PFSK-1 (cell line): ENCODE measurements around the gene NAA16.

Experiments
- FOXP2 ChIP-seq: optimal IDR thresholded peaks from 2 replicates; pipeline ENCODE3; 2011; ENCODE audit warnings: borderline replicate concordance, control low read depth, inconsistent platforms; ENCODE audit not compliant: insufficient read depth; ENCODE audit errors: extremely low read length, extremely low read depth
- POLR2AphosphoS5 ChIP-seq: IDR thresholded peaks from 2 replicates; pipeline ENCODE4 v1.6.1; 2012; ENCODE audit warnings: low read depth, mild to moderate bottlenecking, control low read depth, low read length, moderate library complexity
- SIN3A ChIP-seq: IDR thresholded peaks from 2 replicates; pipeline ENCODE4 v1.6.1; 2012; ENCODE audit warnings: mild to moderate bottlenecking, low read length, moderate library complexity, borderline replicate concordance; ENCODE audit not compliant: insufficient read depth
- TAF1 ChIP-seq: IDR thresholded peaks from 2 replicates; pipeline ENCODE4 v1.6.1; 2012; ENCODE audit warnings: low read length, control low read depth, borderline replicate concordance; ENCODE audit not compliant: insufficient read depth
- TF ChIP-seq, protein P1 (sequence below), 2 experiments: IDR thresholded peaks; 2 replicates each; pipeline versions ENCODE4 v1.6.1 to v1.8.0; 2011 to 2012; ENCODE audit warnings: low read depth in 2 of 2, low read length in 2 of 2, control low read depth in 1 of 2, inconsistent platforms in 1 of 2, mild to moderate bottlenecking in 1 of 2, moderate library complexity in 1 of 2; ENCODE audit not compliant: insufficient read depth in 1 of 2

Gene NAA16

GRCh38 chr13:41315443-41316047 is 4.5 kb downstream of the NAA16 start:
- TF ChIP-seq FOXP2: no peak
- TF ChIP-seq SIN3A: no peak
- TF ChIP-seq, protein P1, sequence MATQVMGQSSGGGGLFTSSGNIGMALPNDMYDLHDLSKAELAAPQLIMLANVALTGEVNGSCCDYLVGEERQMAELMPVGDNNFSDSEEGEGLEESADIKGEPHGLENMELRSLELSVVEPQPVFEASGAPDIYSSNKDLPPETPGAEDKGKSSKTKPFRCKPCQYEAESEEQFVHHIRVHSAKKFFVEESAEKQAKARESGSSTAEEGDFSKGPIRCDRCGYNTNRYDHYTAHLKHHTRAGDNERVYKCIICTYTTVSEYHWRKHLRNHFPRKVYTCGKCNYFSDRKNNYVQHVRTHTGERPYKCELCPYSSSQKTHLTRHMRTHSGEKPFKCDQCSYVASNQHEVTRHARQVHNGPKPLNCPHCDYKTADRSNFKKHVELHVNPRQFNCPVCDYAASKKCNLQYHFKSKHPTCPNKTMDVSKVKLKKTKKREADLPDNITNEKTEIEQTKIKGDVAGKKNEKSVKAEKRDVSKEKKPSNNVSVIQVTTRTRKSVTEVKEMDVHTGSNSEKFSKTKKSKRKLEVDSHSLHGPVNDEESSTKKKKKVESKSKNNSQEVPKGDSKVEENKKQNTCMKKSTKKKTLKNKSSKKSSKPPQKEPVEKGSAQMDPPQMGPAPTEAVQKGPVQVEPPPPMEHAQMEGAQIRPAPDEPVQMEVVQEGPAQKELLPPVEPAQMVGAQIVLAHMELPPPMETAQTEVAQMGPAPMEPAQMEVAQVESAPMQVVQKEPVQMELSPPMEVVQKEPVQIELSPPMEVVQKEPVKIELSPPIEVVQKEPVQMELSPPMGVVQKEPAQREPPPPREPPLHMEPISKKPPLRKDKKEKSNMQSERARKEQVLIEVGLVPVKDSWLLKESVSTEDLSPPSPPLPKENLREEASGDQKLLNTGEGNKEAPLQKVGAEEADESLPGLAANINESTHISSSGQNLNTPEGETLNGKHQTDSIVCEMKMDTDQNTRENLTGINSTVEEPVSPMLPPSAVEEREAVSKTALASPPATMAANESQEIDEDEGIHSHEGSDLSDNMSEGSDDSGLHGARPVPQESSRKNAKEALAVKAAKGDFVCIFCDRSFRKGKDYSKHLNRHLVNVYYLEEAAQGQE (IDR thresholded peaks at IDR 0.05; ENCODE audit: insufficient read depth in 1 of 2, low read depth in 2 of 2, low read length in 2 of 2): no peak
- no peak for TF ChIP-seq TAF1
- TF ChIP-seq POLR2AphosphoS5: no peak

GRCh38 chr13:41317243-41317642 is 6.2 kb downstream of the NAA16 start:
- TF ChIP-seq TAF1 (no peak), SIN3A (no peak), POLR2AphosphoS5 (no peak), FOXP2 (no peak)
- TF ChIP-seq, protein P1 (IDR thresholded peaks at IDR 0.05; ENCODE audit: insufficient read depth in 1 of 2, low read depth in 2 of 2, low read length in 2 of 2): no peak

DNA sequence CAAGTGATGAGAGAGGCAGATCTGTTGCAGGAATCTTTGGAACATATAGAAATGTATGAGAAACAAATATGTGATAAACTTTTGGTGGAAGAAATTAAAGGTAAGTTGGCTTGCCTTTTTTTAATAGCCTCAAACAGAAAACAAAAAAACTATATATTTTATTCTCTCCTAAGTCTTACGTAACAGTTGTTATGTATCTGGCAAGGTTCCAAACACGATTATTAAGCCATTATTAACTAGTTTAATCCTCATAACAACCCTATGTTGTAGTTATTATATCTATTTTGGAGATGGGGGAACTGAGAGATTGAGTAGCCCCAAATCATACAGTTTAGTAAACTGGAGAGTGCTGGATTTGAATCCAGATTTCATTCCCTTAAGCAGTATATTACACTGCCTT is 14.7 kb downstream of the NAA16 start:
- TF ChIP-seq FOXP2 (no peak), POLR2AphosphoS5 (no peak)

DNA sequence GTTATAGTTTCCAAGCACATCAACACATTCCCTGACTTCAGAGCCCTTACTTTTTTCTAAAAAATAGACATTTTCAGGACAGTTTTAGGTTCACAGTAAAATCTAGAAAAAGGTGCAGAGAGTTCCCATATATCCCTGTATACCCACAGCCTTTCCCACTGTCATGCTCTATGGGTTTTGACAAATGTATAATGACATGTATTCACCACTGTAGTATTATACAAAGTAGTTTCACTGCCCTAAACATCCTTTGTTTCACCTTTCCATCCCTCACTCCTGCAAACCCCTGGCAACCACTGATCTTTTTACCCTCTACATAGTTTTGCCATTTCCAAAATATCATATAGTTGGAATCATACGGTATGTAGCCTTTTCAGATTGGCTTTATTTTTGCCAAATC is 15.6 kb downstream of the NAA16 start:
- TF ChIP-seq, protein P1 (IDR thresholded peaks at IDR 0.05; ENCODE audit: insufficient read depth in 1 of 2, low read depth in 2 of 2, low read length in 2 of 2): no peak
- no peak for TF ChIP-seq FOXP2
- TF ChIP-seq POLR2AphosphoS5: no peak
- TF ChIP-seq TAF1: no peak
- TF ChIP-seq SIN3A: no peak

- TF ChIP-seq FOXP2 (no peak), SIN3A (no peak), TAF1 (no peak), POLR2AphosphoS5 (no peak)
- TF ChIP-seq, protein P1 (IDR thresholded peaks at IDR 0.05; ENCODE audit: insufficient read depth in 1 of 2, low read depth in 2 of 2, low read length in 2 of 2): no peak
Measured at GRCh38 chr13:41327994-41328790, 17.1 kb downstream of the NAA16 start.
